Measurements from ENCODE around the gene TLL1.

DNA sequence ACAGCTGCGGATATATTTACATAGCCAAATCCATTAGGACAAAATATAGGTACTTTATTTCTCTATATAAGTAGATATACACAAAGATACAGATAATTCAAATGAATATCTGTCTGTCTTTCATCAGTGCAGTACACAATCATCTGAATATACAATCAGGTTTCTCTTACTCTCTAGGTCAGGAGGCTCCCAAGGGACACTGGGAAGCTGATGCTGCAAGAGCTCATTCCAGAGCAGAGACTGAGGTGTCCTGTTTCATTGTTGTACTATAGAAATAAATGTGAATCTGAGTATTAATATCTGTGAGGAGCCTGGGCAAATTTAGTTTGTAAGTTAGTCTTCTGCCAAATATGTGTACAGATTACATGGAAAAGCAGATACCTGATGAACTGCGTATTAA, 4.2 kb downstream of the TLL1 start:
- TF ChIP-seq, protein P1, sequence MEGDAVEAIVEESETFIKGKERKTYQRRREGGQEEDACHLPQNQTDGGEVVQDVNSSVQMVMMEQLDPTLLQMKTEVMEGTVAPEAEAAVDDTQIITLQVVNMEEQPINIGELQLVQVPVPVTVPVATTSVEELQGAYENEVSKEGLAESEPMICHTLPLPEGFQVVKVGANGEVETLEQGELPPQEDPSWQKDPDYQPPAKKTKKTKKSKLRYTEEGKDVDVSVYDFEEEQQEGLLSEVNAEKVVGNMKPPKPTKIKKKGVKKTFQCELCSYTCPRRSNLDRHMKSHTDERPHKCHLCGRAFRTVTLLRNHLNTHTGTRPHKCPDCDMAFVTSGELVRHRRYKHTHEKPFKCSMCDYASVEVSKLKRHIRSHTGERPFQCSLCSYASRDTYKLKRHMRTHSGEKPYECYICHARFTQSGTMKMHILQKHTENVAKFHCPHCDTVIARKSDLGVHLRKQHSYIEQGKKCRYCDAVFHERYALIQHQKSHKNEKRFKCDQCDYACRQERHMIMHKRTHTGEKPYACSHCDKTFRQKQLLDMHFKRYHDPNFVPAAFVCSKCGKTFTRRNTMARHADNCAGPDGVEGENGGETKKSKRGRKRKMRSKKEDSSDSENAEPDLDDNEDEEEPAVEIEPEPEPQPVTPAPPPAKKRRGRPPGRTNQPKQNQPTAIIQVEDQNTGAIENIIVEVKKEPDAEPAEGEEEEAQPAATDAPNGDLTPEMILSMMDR (conservative IDR thresholded peaks at IDR 0.05), result no peak
- TF ChIP-seq ZFX (IDR thresholded peaks at IDR 0.05), result no peak

All from C4-2B (cell line).